NCI-H526 (cell line): ENCODE data around the gene WRAP73.
A peak's percentile ranks its signal among the peaks of the same experiment; 100 is the strongest.

Experiments
- DNase-seq, 2 experiments: peaks; one replicate each; lab custom pipeline; 2025; lab: John Stamatoyannopoulos, UW

Gene WRAP73

GRCh38 chr1:3611170-3612019, 38.5 kb downstream of the WRAP73 start, which contains the start of gene MEGF6:
MEGF6 (minus strand) TSS chr1:3611508; CDS start chr1:3611268, 240 bp downstream.
- peak in 1 of 2 experiments; percentile 84 for DNase-seq

GRCh38 chr1:3610527-3611169, 39.3 kb downstream of the WRAP73 start:
- no peak for DNase-seq

- no peak for DNase-seq
These were observed 40.0 kb downstream of the WRAP73 start for GRCh38 chr1:3609769-3610526.

GRCh38 chr1:3609016-3609768, 40.7 kb downstream of the WRAP73 start:
- DNase-seq: no peak

GRCh38 chr1:3608154-3608553, 41.7 kb downstream of the WRAP73 start:
- DNase-seq: no peak

GRCh38 chr1:3607703-3608065, 42.2 kb downstream of the WRAP73 start:
- no peak for DNase-seq

GRCh38 chr1:3606779-3607702, 42.9 kb downstream of the WRAP73 start:
- DNase-seq: no peak

- no peak for DNase-seq
These were observed 44.7 kb downstream of the WRAP73 start for GRCh38 chr1:3604997-3605823.

- no peak for DNase-seq
These were observed 45.4 kb downstream of the WRAP73 start for GRCh38 chr1:3604468-3604974.

- no peak for DNase-seq
These were observed 46.1 kb downstream of the WRAP73 start for GRCh38 chr1:3603571-3604467.

- no peak for DNase-seq
These were observed 46.7 kb downstream of the WRAP73 start for GRCh38 chr1:3603156-3603555.

GRCh38 chr1:3602375-3602774, 47.5 kb downstream of the WRAP73 start:
- no peak for DNase-seq

- no peak for DNase-seq
These were observed 48.2 kb downstream of the WRAP73 start for GRCh38 chr1:3601743-3602142.

GRCh38 chr1:3600354-3600753, 49.5 kb downstream of the WRAP73 start:
- DNase-seq: no peak

GRCh38 chr1:3599816-3600215, 50.1 kb downstream of the WRAP73 start:
- DNase-seq: no peak

- DNase-seq: no peak
These were observed 50.6 kb downstream of the WRAP73 start for GRCh38 chr1:3599286-3599811.

GRCh38 chr1:3598522-3599285, 51.2 kb downstream of the WRAP73 start:
- DNase-seq: no peak

GRCh38 chr1:3598051-3598491, 51.8 kb downstream of the WRAP73 start:
- no peak for DNase-seq
